ENCODE results near the gene C2CD2L. TPM values are rescaled to one million over a fixed set of nuclear protein-coding genes. Genes with fewer than 3 reads are reported as not detected.

The C2CD2L gene
- total and polyA plus RNA-seq, 12 donors: 6.1 to 13.7 (median 8.4) TPM

- H3K36me3 ChIP-seq: peaks cover 0 to 50% (median 7%) of the 10 kb centered on the region in 9 donors
- 84 to 88% methylated on average over 13 of the region's 13 CpGs for WGBS, 2 donors
- H3K27me3 ChIP-seq: no peaks in the 10 kb centered on the region
- DNase-seq (no peak), ATAC-seq (no peak)
- H3K9me3 ChIP-seq: no peaks in the 10 kb centered on the region
- H3K4me3 ChIP-seq: peak overlapping the region in 1 of 10 donors; percentile 83
- peaks cover 10 to 42% (median 24%) of the 10 kb centered on the region in 9 donors for H3K4me1 ChIP-seq
- H3K27ac ChIP-seq: no peak overlapping the region
- intact Hi-C loops (cut with DNase I): loop anchor here in 3 of 10 donors (10.0 kb wide), 2 partner anchors 103 to 223 kb away; partner anchors contain the start of gene MCAM (in 1 of the 3)
- no peak for TF ChIP-seq CTCF (IDR thresholded peaks at IDR 0.05)
These were observed 14.9 kb upstream of the C2CD2L start for GRCh38 chr11:119091966-119092879.

GRCh38 chr11:119092880-119093842 lies 14.0 kb upstream of the C2CD2L start:
- H3K36me3 ChIP-seq: peaks cover 0 to 60% (median 16%) of the 10 kb centered on the region in 9 donors
- DNase-seq (no peak), ATAC-seq (no peak)
- intact Hi-C loops (cut with DNase I): loop anchor here in 3 of 10 donors (10.0 kb wide), 2 partner anchors 102 to 222 kb away; partner anchors contain the start of gene MCAM (in 1 of the 3)
- no peak for TF ChIP-seq CTCF (IDR thresholded peaks at IDR 0.05)
- peaks cover 10 to 41% (median 24%) of the 10 kb centered on the region in 9 donors for H3K4me1 ChIP-seq
- peak overlapping the region in 8 of 10 donors; percentile 89 to 95 (median 94) for H3K27ac ChIP-seq
- 55 to 58% methylated on average over 12 of the region's 12 CpGs for WGBS, 2 donors
- peak overlapping the region; percentile 58 to 98 (median 84) for H3K4me3 ChIP-seq
- no peaks in the 10 kb centered on the region for H3K9me3 ChIP-seq
- no peaks in the 10 kb centered on the region for H3K27me3 ChIP-seq

- TF ChIP-seq CTCF (IDR thresholded peaks at IDR 0.05): no peak
- DNase-seq (peak in 1 of 2 donors; percentile 39), ATAC-seq (peak; percentile 1 to 67 (median 8))
- peak overlapping the region; percentile 82 to 95 (median 94) for H3K27ac ChIP-seq
- 1% methylated on average over 73 to 81 of the region's 81 CpGs for WGBS, 2 donors
- no peaks in the 10 kb centered on the region for H3K9me3 ChIP-seq
- peaks cover 0 to 70% (median 19%) of the 10 kb centered on the region in 9 donors for H3K36me3 ChIP-seq
- peak overlapping the region; percentile 58 to 98 (median 84) for H3K4me3 ChIP-seq
- no peaks in the 10 kb centered on the region for H3K27me3 ChIP-seq
- intact Hi-C loops (cut with DNase I): loop anchor here in 5 of 10 donors (2.0 to 10.0 kb wide), 5 partner anchors 63 to 221 kb away; partner anchors contain the start of genes MCAM (in 1 of the 5), NLRX1 (in 1 of the 5) and SLC37A4 (in 1 of the 5)
- peaks cover 10 to 41% (median 24%) of the 10 kb centered on the region in 9 donors for H3K4me1 ChIP-seq
These were observed 13.0 kb upstream of the C2CD2L start for GRCh38 chr11:119093942-119094815.

All from heart right ventricle (tissue), 16 donors.